ENCODE measurements around the gene LPP. TPM values are rescaled to one million over a fixed set of nuclear protein-coding genes. Genes with fewer than 3 reads are reported as not detected.
"Not testable (repeated sequence)": the region's sequence is repeated elsewhere in the genome, so short reads cannot be mapped to it uniquely, and the experiment has no call there.

LPP gene
- total RNA-seq, 5 donors from 2014 or later (not counting 1 experiment from before 2014, with no cell fraction given), result 23.8 to 82.6 (median 39.3) TPM

- Mint-ChIP-seq H3K4me3 (no peak overlapping the region), H3K27ac (no peak overlapping the region), H3K9me3 (no peaks in the 10 kb centered on the region), H3K27me3 (no peaks in the 10 kb centered on the region), H3K36me3 (no peaks in the 10 kb centered on the region), H3K4me1 (peaks cover 0 to 6% (median 3%) of the 10 kb centered on the region in 3 donors)
- Histone ChIP-seq H3K36me3 (ENCODE audit: control insufficient read depth in 2 of 2, extremely low read depth in 1 of 2, insufficient read depth in 1 of 2, low read length in 1 of 2) (no peaks in the 10 kb centered on the region), H3K4me3 (ENCODE audit: control insufficient read depth in 1 of 2, extremely low read depth in 1 of 2, low read length in 1 of 2) (no peak overlapping the region), H3K27me3 (replicated peaks in 1 of 2; ENCODE audit: control insufficient read depth in 2 of 2, extremely low read depth in 1 of 2, insufficient read depth in 2 of 2, low read length in 1 of 2) (no peaks in the 10 kb centered on the region), H3K9me3 (no peaks in the 10 kb centered on the region), H3K27ac (ENCODE audit: low read length) (no peak overlapping the region), H3K4me1 (ENCODE audit: control insufficient read depth in 1 of 2, extremely low read depth in 1 of 2, insufficient read depth in 2 of 2, low read length in 2 of 2) (peaks cover 2 to 3% of the 10 kb centered on the region in 2 experiments)
- ChIA-PET CTCF (no interaction called here), POLR2A (no interaction called here)
- WGBS (ENCODE audit: insufficient coverage), result 90% methylated on average over 3 of the region's 3 CpGs
- no peak for ATAC-seq (replicated peaks in 1 of 4)
- no peak for DNase-seq
Measured at GRCh38 chr3:188125076-188125475, 28.9 kb upstream of the LPP start.

DNA sequence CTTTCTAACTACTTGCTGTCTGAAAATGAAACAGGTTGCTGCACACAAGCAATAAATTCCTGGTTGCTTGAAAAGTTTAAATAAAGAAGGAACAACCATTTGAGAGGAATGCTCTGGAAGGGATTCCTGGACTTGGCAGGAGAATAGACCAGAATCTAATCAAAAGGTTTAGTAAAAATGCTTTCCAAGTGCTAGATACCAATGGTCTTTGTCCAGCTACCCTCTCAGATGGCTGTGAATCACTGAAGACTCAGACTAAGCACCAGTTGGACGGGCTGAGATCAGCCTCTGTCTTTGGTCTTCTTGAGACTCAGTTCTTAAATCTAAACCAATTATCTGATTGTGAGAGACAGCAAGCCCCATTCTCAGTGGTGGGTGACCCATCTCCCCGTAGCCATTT lies 27.7 kb upstream of the LPP start:
- Histone ChIP-seq H3K36me3 (ENCODE audit: control insufficient read depth in 2 of 2, extremely low read depth in 1 of 2, insufficient read depth in 1 of 2, low read length in 1 of 2) (no peaks in the 10 kb centered on the region), H3K4me1 (ENCODE audit: control insufficient read depth in 1 of 2, extremely low read depth in 1 of 2, insufficient read depth in 2 of 2, low read length in 2 of 2) (peaks cover 2 to 3% of the 10 kb centered on the region in 2 experiments), H3K27ac (ENCODE audit: low read length) (no peak overlapping the region), H3K27me3 (replicated peaks in 1 of 2; ENCODE audit: control insufficient read depth in 2 of 2, extremely low read depth in 1 of 2, insufficient read depth in 2 of 2, low read length in 1 of 2) (no peaks in the 10 kb centered on the region), H3K4me3 (ENCODE audit: control insufficient read depth in 1 of 2, extremely low read depth in 1 of 2, low read length in 1 of 2) (no peak overlapping the region), H3K9me3 (no peaks in the 10 kb centered on the region)
- Mint-ChIP-seq H3K27ac (no peak overlapping the region), H3K9me3 (no peaks in the 10 kb centered on the region), H3K27me3 (no peaks in the 10 kb centered on the region), H3K4me3 (no peak overlapping the region), H3K4me1 (peaks cover 0 to 6% (median 3%) of the 10 kb centered on the region in 3 donors), H3K36me3 (no peaks in the 10 kb centered on the region)
- WGBS (ENCODE audit: insufficient coverage), result 83% methylated on average over 1 of the region's 2 CpGs
- ATAC-seq (replicated peaks in 1 of 4) (no peak), DNase-seq (no peak)
- CTCF ChIA-PET, result interaction anchor here in 1 of 2 donors (0.7 kb wide), 1 partner anchor 819 kb away, joined by 3 read pairs; no protein-coding TSS in a partner anchor
- POLR2A ChIA-PET, result no interaction called here

- CTCF ChIA-PET, result interaction anchor here in 1 of 2 donors (0.7 kb wide), 1 partner anchor 820 kb away, joined by 3 read pairs; no protein-coding TSS in a partner anchor
Measured at GRCh38 chr3:188126934-188127333, 27.0 kb upstream of the LPP start.

GRCh38 chr3:188128905-188129304 lies 25.1 kb upstream of the LPP start:
- Histone ChIP-seq H3K36me3 (ENCODE audit: control insufficient read depth in 2 of 2, extremely low read depth in 1 of 2, insufficient read depth in 1 of 2, low read length in 1 of 2) (no peaks in the 10 kb centered on the region), H3K9me3 (no peaks in the 10 kb centered on the region), H3K4me1 (ENCODE audit: control insufficient read depth in 1 of 2, extremely low read depth in 1 of 2, insufficient read depth in 2 of 2, low read length in 2 of 2) (no peaks in the 10 kb centered on the region), H3K4me3 (ENCODE audit: control insufficient read depth in 1 of 2, extremely low read depth in 1 of 2, low read length in 1 of 2) (no peak overlapping the region), H3K27ac (ENCODE audit: low read length) (no peak overlapping the region), H3K27me3 (replicated peaks in 1 of 2; ENCODE audit: control insufficient read depth in 2 of 2, extremely low read depth in 1 of 2, insufficient read depth in 2 of 2, low read length in 1 of 2) (no peaks in the 10 kb centered on the region)
- WGBS (ENCODE audit: insufficient coverage), result no CpG with 5 or more reads among the region's 1 CpG
- DNase-seq (no peak), ATAC-seq (replicated peaks in 1 of 4) (no peak)
- H3K4me1 Mint-ChIP-seq, result no peaks in the 10 kb centered on the region
- ChIA-PET POLR2A (interaction anchor here in 1 of 2 donors (0.7 kb wide), 1 partner anchor 644 kb away, joined by 10 read pairs; no protein-coding TSS in a partner anchor), CTCF (interaction anchor here in 1 of 2 donors (0.6 kb wide), 2 partner anchors 35 to 49 kb away, joined by 3 read pairs; no protein-coding TSS in a partner anchor)
- no peak overlapping the region for H3K4me3 Mint-ChIP-seq
- H3K9me3 Mint-ChIP-seq, result no peaks in the 10 kb centered on the region
- H3K27ac Mint-ChIP-seq, result no peak overlapping the region
- no peaks in the 10 kb centered on the region for H3K36me3 Mint-ChIP-seq
- no peaks in the 10 kb centered on the region for H3K27me3 Mint-ChIP-seq

More at GRCh38 chr3:188126934-188127333, 27.0 kb upstream of the LPP start:
- no peaks in the 10 kb centered on the region for H3K36me3 Mint-ChIP-seq
- no peak overlapping the region for H3K4me3 Mint-ChIP-seq
- no peaks in the 10 kb centered on the region for H3K9me3 Mint-ChIP-seq
- no peak overlapping the region for H3K27ac Mint-ChIP-seq
- H3K4me1 Mint-ChIP-seq, result peaks cover 0 to 6% (median 3%) of the 10 kb centered on the region in 3 donors
- Histone ChIP-seq H3K4me1 (ENCODE audit: control insufficient read depth in 1 of 2, extremely low read depth in 1 of 2, insufficient read depth in 2 of 2, low read length in 2 of 2) (peaks cover 2 to 3% of the 10 kb centered on the region in 2 experiments), H3K4me3 (ENCODE audit: control insufficient read depth in 1 of 2, extremely low read depth in 1 of 2, low read length in 1 of 2) (no peak overlapping the region), H3K27ac (ENCODE audit: low read length) (no peak overlapping the region), H3K36me3 (ENCODE audit: control insufficient read depth in 2 of 2, extremely low read depth in 1 of 2, insufficient read depth in 1 of 2, low read length in 1 of 2) (no peaks in the 10 kb centered on the region), H3K27me3 (replicated peaks in 1 of 2; ENCODE audit: control insufficient read depth in 2 of 2, extremely low read depth in 1 of 2, insufficient read depth in 2 of 2, low read length in 1 of 2) (no peaks in the 10 kb centered on the region), H3K9me3 (no peaks in the 10 kb centered on the region)
- no peak for ATAC-seq (replicated peaks in 1 of 4)
- DNase-seq, result no peak
- H3K27me3 Mint-ChIP-seq, result no peaks in the 10 kb centered on the region
- no CpG with 5 or more reads among the region's 8 CpGs for WGBS (ENCODE audit: insufficient coverage)
- POLR2A ChIA-PET, result no interaction called here

GRCh38 chr3:188131023-188131422 lies 22.9 kb upstream of the LPP start:
- H3K4me1 ChIP-seq (ENCODE audit: control insufficient read depth in 1 of 2, extremely low read depth in 1 of 2, insufficient read depth in 2 of 2, low read length in 2 of 2); H3K4me3 ChIP-seq (ENCODE audit: control insufficient read depth in 1 of 2, extremely low read depth in 1 of 2, low read length in 1 of 2); H3K27me3 Mint-ChIP-seq; H3K27ac ChIP-seq (ENCODE audit: low read length); DNase-seq; H3K27me3 ChIP-seq (replicated peaks in 1 of 2; ENCODE audit: control insufficient read depth in 2 of 2, extremely low read depth in 1 of 2, insufficient read depth in 2 of 2, low read length in 1 of 2); H3K4me1 Mint-ChIP-seq; POLR2A ChIA-PET; ATAC-seq (replicated peaks in 1 of 4); H3K4me3 Mint-ChIP-seq; H3K9me3 ChIP-seq; H3K9me3 Mint-ChIP-seq; H3K36me3 ChIP-seq (ENCODE audit: control insufficient read depth in 2 of 2, extremely low read depth in 1 of 2, insufficient read depth in 1 of 2, low read length in 1 of 2); H3K27ac Mint-ChIP-seq; H3K36me3 Mint-ChIP-seq: not testable (repeated sequence)
- CTCF ChIA-PET, result interaction anchor here in 1 of 2 donors (0.7 kb wide), 1 partner anchor 808 kb away, joined by 5 read pairs; no protein-coding TSS in a partner anchor
- no CpG with 5 or more reads among the region's 2 CpGs for WGBS (ENCODE audit: insufficient coverage)

- Histone ChIP-seq H3K4me1 (ENCODE audit: control insufficient read depth in 1 of 2, extremely low read depth in 1 of 2, insufficient read depth in 2 of 2, low read length in 2 of 2) (no peaks in the 10 kb centered on the region), H3K36me3 (ENCODE audit: control insufficient read depth in 2 of 2, extremely low read depth in 1 of 2, insufficient read depth in 1 of 2, low read length in 1 of 2) (no peaks in the 10 kb centered on the region), H3K27ac (ENCODE audit: low read length) (no peak overlapping the region), H3K27me3 (replicated peaks in 1 of 2; ENCODE audit: control insufficient read depth in 2 of 2, extremely low read depth in 1 of 2, insufficient read depth in 2 of 2, low read length in 1 of 2) (no peaks in the 10 kb centered on the region), H3K4me3 (ENCODE audit: control insufficient read depth in 1 of 2, extremely low read depth in 1 of 2, low read length in 1 of 2) (no peak overlapping the region), H3K9me3 (no peaks in the 10 kb centered on the region)
- CTCF ChIA-PET, result no interaction called here
- Mint-ChIP-seq H3K4me1 (peaks cover 6 to 10% (median 9%) of the 10 kb centered on the region in 3 donors), H3K36me3 (peaks cover 3% of the 10 kb centered on the region), H3K9me3 (no peaks in the 10 kb centered on the region), H3K4me3 (no peak overlapping the region), H3K27ac (no peak overlapping the region), H3K27me3 (no peaks in the 10 kb centered on the region)
- POLR2A ChIA-PET, result interaction anchor here (0.7 kb wide), 2 partner anchors 36 to 524 kb away, joined by 4 to 9 read pairs; no protein-coding TSS in a partner anchor
- 100% methylated on average over 4 of the region's 5 CpGs for WGBS (ENCODE audit: insufficient coverage)
- no peak for ATAC-seq (replicated peaks in 1 of 4)
- no peak for DNase-seq
Measured at GRCh38 chr3:188133219-188133618, 20.7 kb upstream of the LPP start.

Data from T-cell (primary cell).